GM23338 (cell line): ENCODE results near the gene ERC1. TPM values are rescaled to one million over a fixed set of nuclear protein-coding genes. Genes with fewer than 3 reads are reported as not detected.
"Not testable (repeated sequence)": the region's sequence is repeated elsewhere in the genome, so short reads cannot be mapped to it uniquely, and the experiment has no call there.

ENCODE experiments used
- ATAC-seq: fragments of 200-7000 bp; cut with Tn5 transposase; 3 replicates; pipeline ENCODE4 v1.9.1; 2020
- DNase-seq: peaks from one replicate; pipeline ENCODE4 v3.0.0-alpha.2; 2015; ENCODE audit warnings: low spot score
- H2AFZ ChIP-seq: fragments of 200-600 bp; sonication (generic); 2 replicates; pipeline ENCODE4 v1.8.0; 2016; ENCODE audit warnings: antibody characterized with exemption, mild to moderate bottlenecking, moderate library complexity
- H3F3A ChIP-seq: fragments of 200-600 bp; sonication (generic); replicated peaks from 2 replicates; pipeline ENCODE4 v1.8.0; 2017; ENCODE audit warnings: antibody characterized with exemption, mixed run types, low read depth
- H3K27ac ChIP-seq: fragments of 200-600 bp; sonication (generic); 2 replicates; pipeline ENCODE4 v1.6.1; 2016; ENCODE audit warnings: low read depth
- H3K27me3 ChIP-seq: fragments of 200-600 bp; sonication (generic); 2 replicates; pipeline ENCODE4 v1.8.0; 2016; ENCODE audit warnings: mild to moderate bottlenecking, mixed run types, moderate library complexity; ENCODE audit not compliant: insufficient read depth
- H3K36me3 ChIP-seq: fragments of 200-600 bp; sonication (generic); 2 replicates; pipeline ENCODE4 v1.8.0; 2016; ENCODE audit warnings: mild to moderate bottlenecking; ENCODE audit not compliant: insufficient read depth
- H3K4me1 ChIP-seq: fragments of 200-600 bp; sonication (generic); 2 replicates; pipeline ENCODE4 v1.8.0; 2016; ENCODE audit warnings: mild to moderate bottlenecking, moderate library complexity; ENCODE audit not compliant: insufficient read depth
- H3K4me2 ChIP-seq: fragments of 200-600 bp; sonication (generic); 2 replicates; pipeline ENCODE4 v1.7.1; 2017; ENCODE audit warnings: mixed run types
- H3K4me3 ChIP-seq: fragments of 200-600 bp; sonication (generic); 2 replicates; pipeline ENCODE4 v1.6.1; 2016; ENCODE audit warnings: mixed run types
- H3K79me2 ChIP-seq: fragments of 200-600 bp; sonication (generic); replicated peaks from 2 replicates; pipeline ENCODE4 v1.8.0; 2017; ENCODE audit warnings: mild to moderate bottlenecking; ENCODE audit not compliant: insufficient read depth
- H3K9me2 ChIP-seq: fragments of 200-600 bp; sonication (generic); 2 replicates; pipeline ENCODE4 v1.8.0; 2017; ENCODE audit not compliant: insufficient read depth
- H4K20me1 ChIP-seq: fragments of 200-600 bp; sonication (generic); replicated peaks from 2 replicates; pipeline ENCODE4 v1.8.0; 2017; ENCODE audit warnings: mild to moderate bottlenecking; ENCODE audit not compliant: insufficient read depth
- H3K27ac Mint-ChIP-seq: 2 replicates; pipeline ENCODE4 v1.8.0; 2020; ENCODE audit warnings: inconsistent platforms, mild to moderate bottlenecking, moderate library complexity, mixed read lengths
- H3K27me3 Mint-ChIP-seq: 3 replicates; pipeline ENCODE4 v1.8.0; 2022; ENCODE audit warnings: low read depth, mild to moderate bottlenecking, moderate library complexity, mixed read lengths, inconsistent platforms; ENCODE audit not compliant: insufficient read depth, poor library complexity
- H3K36me3 Mint-ChIP-seq: 3 replicates; pipeline ENCODE4 v1.8.0; 2021; ENCODE audit warnings: low read depth, mild to moderate bottlenecking, inconsistent platforms, moderate library complexity, mixed read lengths
- H3K4me1 Mint-ChIP-seq: 3 replicates; pipeline ENCODE4 v1.8.0; 2020; ENCODE audit warnings: mild to moderate bottlenecking, inconsistent platforms, mixed read lengths
- H3K4me3 Mint-ChIP-seq: 3 replicates; pipeline ENCODE4 v1.8.0; 2021; ENCODE audit warnings: moderate library complexity, mild to moderate bottlenecking, inconsistent platforms, mixed read lengths
- H3K9me3 Mint-ChIP-seq: 3 replicates; pipeline ENCODE4 v1.8.0; 2020; ENCODE audit warnings: moderate library complexity, mild to moderate bottlenecking, inconsistent platforms, mixed read lengths
- CTCF ChIP-seq, 2 experiments: fragments of 200-600 bp in 1 of 2; sonication (generic) in 1 of 2; conservative IDR thresholded peaks; 2 replicates each; pipeline versions ENCODE4 v1.5.1 to v1.6.1; 2016 to 2017; ENCODE audit warnings: antibody characterized with exemption in 2 of 2, low read depth in 2 of 2, mild to moderate bottlenecking in 2 of 2, moderate library complexity in 1 of 2
- JUNB ChIP-seq: IDR thresholded peaks from one replicate; pipeline ENCODE4 v1.6.1; 2016; ENCODE audit warnings: antibody characterized with exemption; ENCODE audit not compliant: unreplicated experiment
- polyA plus RNA-seq: library from polyadenylated mRNA; unstranded; fragments of >200 nt; fragmentation: Nextera tagmentation; extraction: Ambion mirVana; gene quantifications from 2 replicates; pipeline ENCODE4 v1.2.1, GENCODE V29; 2016
- total RNA-seq: library from RNA; depleted of rRNA; stranded (reverse); fragments of >200 nt; shearing (Covaris generic); gene quantifications from 2 replicates; pipeline ENCODE4 v1.2.3, GENCODE V29; 2014

The ERC1 gene
- total and polyA plus RNA-seq, 2 experiments from 2014 or later: 28.1 to 35.3 TPM

GRCh38 chr12:997505-997904, 6.5 kb downstream of the ERC1 start:
- Mint-ChIP-seq H3K4me3 (no peak overlapping the region), H3K36me3 (peaks cover 6% of the 10 kb centered on the region; the same call in 2 of the 3 replicates), H3K9me3 (no peaks in the 10 kb centered on the region), H3K4me1 (peaks cover 3% of the 10 kb centered on the region), H3K27me3 (no peaks in the 10 kb centered on the region), H3K27ac (no peak overlapping the region)
- ATAC-seq (no peak), DNase-seq (no peak)
- no peaks in the 10 kb centered on the region for H3K36me3 ChIP-seq
- no peak overlapping the region for H3K4me3 ChIP-seq
- no peaks in the 10 kb centered on the region for H3F3A ChIP-seq
- no peak overlapping the region for H3K4me2 ChIP-seq
- peaks cover 10% of the 10 kb centered on the region; the same call in 1 of the 2 replicates for H3K4me1 ChIP-seq
- no peaks in the 10 kb centered on the region for H3K9me2 ChIP-seq
- H3K79me2 ChIP-seq: peaks cover 99% of the 10 kb centered on the region
- H3K27ac ChIP-seq: no peak overlapping the region
- no peak overlapping the region for H2AFZ ChIP-seq
- H3K27me3 ChIP-seq: no peaks in the 10 kb centered on the region
- no peak for TF ChIP-seq JUNB
- TF ChIP-seq CTCF (conservative IDR thresholded peaks at IDR 0.05; ENCODE audit: low read depth in 2 of 2): no peak
- H4K20me1 ChIP-seq: peaks cover 25% of the 10 kb centered on the region

GRCh38 chr12:998020-998874, 7.2 kb downstream of the ERC1 start:
- H3K4me1 Mint-ChIP-seq: peaks cover under 1% of the 10 kb centered on the region; the same call in 2 of the 3 replicates
- no peak overlapping the region for H3K27ac Mint-ChIP-seq
- no peak for ATAC-seq
- H3K4me1 ChIP-seq: peaks cover 4% of the 10 kb centered on the region; the same call in 1 of the 2 replicates
- H4K20me1 ChIP-seq: peaks cover 21% of the 10 kb centered on the region
- H3K36me3 Mint-ChIP-seq: peaks cover 6% of the 10 kb centered on the region; the same call in 2 of the 3 replicates
- no peak overlapping the region; the same call in 1 of the 2 replicates for H3K27ac ChIP-seq
- DNase-seq: no peak
- H3F3A ChIP-seq: no peaks in the 10 kb centered on the region
- H3K4me3 ChIP-seq: no peak overlapping the region
- H3K79me2 ChIP-seq: peaks cover 99% of the 10 kb centered on the region
- no peak overlapping the region for H3K4me2 ChIP-seq
- H2AFZ ChIP-seq: no peak overlapping the region
- H3K4me3 Mint-ChIP-seq: no peak overlapping the region
- H3K9me3 Mint-ChIP-seq: no peaks in the 10 kb centered on the region
- no peaks in the 10 kb centered on the region for H3K27me3 Mint-ChIP-seq
- no peaks in the 10 kb centered on the region for H3K9me2 ChIP-seq
- no peaks in the 10 kb centered on the region for H3K36me3 ChIP-seq
- no peak for TF ChIP-seq CTCF (conservative IDR thresholded peaks at IDR 0.05; ENCODE audit: low read depth in 2 of 2)
- no peaks in the 10 kb centered on the region for H3K27me3 ChIP-seq

- not testable (repeated sequence) for H3K9me3 Mint-ChIP-seq, H3K27ac ChIP-seq, H3F3A ChIP-seq, H3K4me2 ChIP-seq, H3K36me3 Mint-ChIP-seq, H3K27me3 Mint-ChIP-seq, H3K4me3 Mint-ChIP-seq, ATAC-seq, H3K4me3 ChIP-seq, H3K27me3 ChIP-seq, H3K36me3 ChIP-seq, DNase-seq, H3K4me1 ChIP-seq, H3K4me1 Mint-ChIP-seq, H2AFZ ChIP-seq, H3K9me2 ChIP-seq, H3K27ac Mint-ChIP-seq
- Histone ChIP-seq H4K20me1 (peaks cover 21% of the 10 kb centered on the region), H3K79me2 (peaks cover 99% of the 10 kb centered on the region)
These were observed 8.7 kb downstream of the ERC1 start for GRCh38 chr12:999736-1000135.
